GM21737 (cell line): Measurements from ENCODE around the gene CDC6.

Experiments used
- ATAC-seq: cut with Tn5 transposase; IDR thresholded peaks from one replicate; pipeline ENCODE4 v1.9.1; 2021; ENCODE audit warnings: mild to moderate bottlenecking, moderate library complexity; ENCODE audit not compliant: unreplicated experiment

The CDC6 gene

GRCh38 chr17:40321961-40322357 is 34.3 kb downstream of the CDC6 start:
- ATAC-seq = no peak

- peak; percentile 29 for ATAC-seq
Observed at GRCh38 chr17:40322358-40323315, 35.0 kb downstream of the CDC6 start.

GRCh38 chr17:40323391-40324381 is 36.0 kb downstream of the CDC6 start:
- ATAC-seq = no peak

- ATAC-seq = no peak
Observed at GRCh38 chr17:40325156-40326013, 37.7 kb downstream of the CDC6 start.

- no peak for ATAC-seq
Observed at GRCh38 chr17:40326014-40326831, 38.5 kb downstream of the CDC6 start.

- no peak for ATAC-seq
Observed at GRCh38 chr17:40326832-40327199, 39.1 kb downstream of the CDC6 start.

GRCh38 chr17:40327244-40327729 is 39.6 kb downstream of the CDC6 start:
- no peak for ATAC-seq

GRCh38 chr17:40327735-40328385 is 40.2 kb downstream of the CDC6 start:
- no peak for ATAC-seq

GRCh38 chr17:40328386-40328766 is 40.7 kb downstream of the CDC6 start:
- no peak for ATAC-seq

- no peak for ATAC-seq
Observed at GRCh38 chr17:40329839-40330794, 42.4 kb downstream of the CDC6 start.

GRCh38 chr17:40330850-40331470 is 43.3 kb downstream of the CDC6 start:
- no peak for ATAC-seq

GRCh38 chr17:40331743-40332641 is 44.3 kb downstream of the CDC6 start:
- ATAC-seq = no peak

GRCh38 chr17:40333781-40334448 is 46.2 kb downstream of the CDC6 start:
- ATAC-seq = no peak

GRCh38 chr17:40335620-40336019 is 47.9 kb downstream of the CDC6 start:
- no peak for ATAC-seq

- no peak for ATAC-seq
Observed at GRCh38 chr17:40337351-40337750, 49.7 kb downstream of the CDC6 start.

- ATAC-seq = no peak
Observed at GRCh38 chr17:40338058-40338457, 50.4 kb downstream of the CDC6 start.
